ENCODE results near the gene EEF1A2. TPM values are rescaled to one million over a fixed set of nuclear protein-coding genes. Genes with fewer than 3 reads are reported as not detected.
"Not testable (repeated sequence)": the region's sequence is repeated elsewhere in the genome, so short reads cannot be mapped to it uniquely, and the experiment has no call there.

Gene EEF1A2
- total RNA-seq, 4 donors from 2014 or later = not detected

DNA sequence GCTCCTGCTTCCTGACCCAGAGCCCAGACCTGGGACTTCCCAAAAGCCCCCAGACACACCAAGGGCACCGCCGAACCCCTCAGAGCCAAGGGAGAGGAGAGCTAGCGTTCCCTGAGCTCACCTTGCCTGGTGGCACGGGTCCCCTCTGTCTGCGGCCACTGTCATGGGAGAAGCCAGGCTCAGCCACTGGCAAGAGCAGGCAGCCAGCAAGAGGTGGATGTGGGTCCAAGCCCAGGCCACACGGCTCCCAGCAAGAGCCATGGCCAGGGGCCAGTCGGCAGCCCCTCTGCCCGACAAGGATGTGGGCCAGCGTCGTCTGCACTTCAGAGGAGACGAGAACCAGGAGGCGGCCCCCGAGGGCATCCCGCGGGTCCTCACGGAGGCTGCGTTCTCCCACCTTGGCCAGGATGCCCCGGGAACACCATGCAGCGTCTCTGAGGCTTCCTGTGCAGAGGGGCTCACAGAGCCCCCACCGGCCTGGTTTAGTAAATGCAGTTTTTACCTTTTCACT lies 19.5 kb upstream of the EEF1A2 start:
- WGBS, 2 donors = 77 to 79% methylated on average over 16 to 19 of the region's 20 CpGs
- no peak overlapping the region for H3K4me3 ChIP-seq
- peaks cover 0 to 4% of the 10 kb centered on the region in 2 donors for H3K27me3 ChIP-seq
- peaks cover 0 to 6% (median 0%) of the 10 kb centered on the region in 4 donors for H3K9me3 ChIP-seq
- H3K4me1 ChIP-seq = peaks cover 0 to 34% (median 16%) of the 10 kb centered on the region in 4 donors
- TF ChIP-seq, protein P1, sequence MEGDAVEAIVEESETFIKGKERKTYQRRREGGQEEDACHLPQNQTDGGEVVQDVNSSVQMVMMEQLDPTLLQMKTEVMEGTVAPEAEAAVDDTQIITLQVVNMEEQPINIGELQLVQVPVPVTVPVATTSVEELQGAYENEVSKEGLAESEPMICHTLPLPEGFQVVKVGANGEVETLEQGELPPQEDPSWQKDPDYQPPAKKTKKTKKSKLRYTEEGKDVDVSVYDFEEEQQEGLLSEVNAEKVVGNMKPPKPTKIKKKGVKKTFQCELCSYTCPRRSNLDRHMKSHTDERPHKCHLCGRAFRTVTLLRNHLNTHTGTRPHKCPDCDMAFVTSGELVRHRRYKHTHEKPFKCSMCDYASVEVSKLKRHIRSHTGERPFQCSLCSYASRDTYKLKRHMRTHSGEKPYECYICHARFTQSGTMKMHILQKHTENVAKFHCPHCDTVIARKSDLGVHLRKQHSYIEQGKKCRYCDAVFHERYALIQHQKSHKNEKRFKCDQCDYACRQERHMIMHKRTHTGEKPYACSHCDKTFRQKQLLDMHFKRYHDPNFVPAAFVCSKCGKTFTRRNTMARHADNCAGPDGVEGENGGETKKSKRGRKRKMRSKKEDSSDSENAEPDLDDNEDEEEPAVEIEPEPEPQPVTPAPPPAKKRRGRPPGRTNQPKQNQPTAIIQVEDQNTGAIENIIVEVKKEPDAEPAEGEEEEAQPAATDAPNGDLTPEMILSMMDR (IDR thresholded peaks at IDR 0.05) = no peak
- TF ChIP-seq EP300 (IDR thresholded peaks at IDR 0.05) (no peak), POLR2A (IDR thresholded peaks at IDR 0.05) (no peak)
- peaks cover 0 to 25% (median 0%) of the 10 kb centered on the region in 3 donors for H3K36me3 ChIP-seq
- no peak overlapping the region for H3K27ac ChIP-seq
- DNase-seq (ENCODE audit: low spot score in 2 of 2) = no peak

DNA sequence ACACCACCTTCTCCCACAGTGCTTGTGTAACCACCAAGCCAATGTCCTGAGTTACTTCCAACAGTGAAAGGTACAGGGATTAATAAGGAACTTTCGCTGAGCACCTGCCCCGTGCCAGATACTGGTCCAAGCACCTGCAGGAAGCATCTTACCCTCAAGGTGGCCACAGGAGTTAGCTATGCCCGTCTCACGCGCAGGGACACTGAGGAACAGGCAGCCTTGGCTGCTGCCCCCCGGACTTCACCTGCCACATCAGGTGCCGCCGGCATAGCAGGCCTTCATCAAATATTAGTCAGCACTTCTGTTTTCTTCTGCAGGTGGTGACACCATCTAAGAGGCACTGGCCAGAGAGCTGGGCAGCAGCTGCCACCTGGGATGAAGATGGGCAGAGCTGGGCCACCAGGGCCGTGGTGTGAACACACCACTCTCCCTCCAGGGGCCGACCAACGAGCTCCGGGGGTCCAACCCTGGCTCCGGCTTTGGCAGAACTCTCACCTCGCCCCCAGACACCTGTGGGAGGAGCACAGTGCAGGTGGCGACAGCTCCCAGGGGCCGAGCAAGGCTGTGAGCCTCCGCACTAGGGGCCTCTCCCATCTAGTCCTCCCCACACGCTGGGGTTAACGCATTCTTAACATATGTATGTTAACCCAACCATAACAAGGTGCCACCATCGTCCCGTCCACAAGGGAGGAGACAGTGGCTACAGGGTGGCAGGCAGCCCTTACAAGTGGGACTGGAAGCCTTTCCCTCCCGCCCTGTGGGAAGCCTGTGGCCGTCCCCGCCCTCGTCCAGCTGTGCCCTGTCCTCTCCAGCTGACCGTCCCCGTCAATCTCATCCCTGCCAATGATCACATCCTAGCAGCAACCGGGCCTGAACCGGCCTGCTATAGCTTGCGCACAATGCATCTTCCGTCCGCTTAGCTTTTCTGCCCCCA lies 18.8 kb upstream of the EEF1A2 start:
- Histone ChIP-seq H3K27me3 (peaks cover 0 to 10% of the 10 kb centered on the region in 2 donors), H3K4me1 (peaks cover 0 to 29% (median 14%) of the 10 kb centered on the region in 4 donors), H3K9me3 (no peaks in the 10 kb centered on the region), H3K27ac (no peak overlapping the region), H3K36me3 (peaks cover 0 to 17% (median 0%) of the 10 kb centered on the region in 3 donors), H3K4me3 (no peak overlapping the region)
- WGBS, 2 donors = 90 to 93% methylated on average over 27 to 31 of the region's 32 CpGs
- no peak for TF ChIP-seq POLR2A (IDR thresholded peaks at IDR 0.05)
- TF ChIP-seq, protein P1 (IDR thresholded peaks at IDR 0.05) = no peak
- no peak for TF ChIP-seq EP300 (IDR thresholded peaks at IDR 0.05)
- DNase-seq (ENCODE audit: low spot score in 2 of 2) = no peak

DNA sequence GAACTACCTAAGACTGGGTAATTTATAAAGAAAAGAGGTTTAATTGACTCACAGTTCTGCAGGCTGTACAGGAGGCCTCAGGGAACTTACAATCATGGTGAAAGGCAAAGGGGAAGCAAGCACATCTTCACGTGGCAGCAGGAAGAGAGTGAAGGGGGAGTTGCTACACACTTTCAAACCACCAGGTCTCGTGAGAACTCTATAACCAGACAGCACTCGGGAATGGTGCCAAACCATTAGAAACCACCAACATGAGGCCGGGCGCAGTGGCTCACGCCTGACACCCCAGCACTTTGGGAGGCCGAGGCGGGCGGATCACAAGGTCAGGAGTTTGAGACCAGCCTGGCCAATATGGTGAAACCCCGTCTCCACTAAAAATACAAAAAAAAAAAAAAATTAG lies 15.6 kb upstream of the EEF1A2 start:
- DNase-seq (ENCODE audit: low spot score in 2 of 2); H3K9me3 ChIP-seq; H3K4me3 ChIP-seq; H3K4me1 ChIP-seq; H3K36me3 ChIP-seq; H3K27ac ChIP-seq: not testable (repeated sequence)
- 72 to 73% methylated on average over 10 of the region's 10 CpGs for WGBS, 2 donors
- peaks cover 0 to 26% of the 10 kb centered on the region in 2 donors for H3K27me3 ChIP-seq

DNA sequence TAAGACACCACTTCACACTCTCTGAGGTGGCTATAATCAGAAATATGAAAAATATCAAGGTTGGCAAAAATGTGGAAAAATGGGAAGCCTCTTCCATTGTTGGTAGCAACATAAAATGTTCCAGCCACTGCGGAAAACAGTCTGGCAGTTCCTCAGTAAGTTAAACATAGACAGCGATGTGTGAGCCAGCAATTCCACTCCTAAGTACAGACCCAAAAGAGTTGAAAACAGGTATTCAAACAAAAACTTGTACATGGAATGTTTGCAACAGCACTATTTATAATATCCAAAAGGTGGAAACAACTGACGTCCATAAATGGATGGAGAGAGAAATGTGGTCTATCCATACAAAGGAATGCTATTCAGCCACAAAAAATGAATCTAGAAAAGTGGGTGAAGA lies 14.3 kb upstream of the EEF1A2 start:
- 78 to 83% methylated on average over 3 of the region's 3 CpGs for WGBS, 2 donors
- peaks cover 0 to 5% (median 0%) of the 10 kb centered on the region in 3 donors for H3K36me3 ChIP-seq
- DNase-seq (ENCODE audit: low spot score in 2 of 2) = no peak
- H3K27me3 ChIP-seq = peaks cover 0 to 32% of the 10 kb centered on the region in 2 donors
- H3K27ac ChIP-seq = no peak overlapping the region
- H3K4me3 ChIP-seq = no peak overlapping the region
- no peaks in the 10 kb centered on the region for H3K4me1 ChIP-seq
- H3K9me3 ChIP-seq = peaks cover 0 to 2% (median 0%) of the 10 kb centered on the region in 4 donors
- TF ChIP-seq POLR2A (IDR thresholded peaks at IDR 0.05) (no peak), EP300 (IDR thresholded peaks at IDR 0.05) (no peak)
- TF ChIP-seq, protein P1 (IDR thresholded peaks at IDR 0.05) = no peak

DNA sequence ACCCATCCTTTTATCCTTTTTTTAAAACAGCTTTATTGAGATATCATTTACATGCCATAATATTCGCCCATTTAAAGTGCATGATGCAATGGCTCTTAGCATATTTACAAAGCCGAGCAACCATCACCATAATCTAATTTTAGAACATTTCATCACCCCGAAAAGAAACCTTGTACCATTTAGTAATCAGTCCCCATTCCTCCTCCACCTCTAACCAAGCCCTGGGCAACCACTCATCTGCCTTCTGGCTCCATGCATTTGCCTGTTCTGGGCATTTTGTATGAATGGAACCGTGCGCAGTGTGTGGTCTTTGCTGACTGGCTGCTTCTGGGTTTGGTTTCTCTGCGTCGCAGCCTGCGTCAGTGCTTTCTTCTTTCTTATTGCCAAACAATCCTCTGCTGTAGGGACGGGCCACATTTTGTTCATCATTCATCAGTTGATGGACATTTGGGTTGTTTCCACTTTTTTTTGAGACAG lies 10.2 kb upstream of the EEF1A2 start:
- Histone ChIP-seq H3K4me3 (no peak overlapping the region), H3K9me3 (peaks cover 0 to 37% (median 0%) of the 10 kb centered on the region in 4 donors), H3K27ac (no peak overlapping the region), H3K27me3 (peaks cover 0 to 31% of the 10 kb centered on the region in 2 donors), H3K4me1 (no peaks in the 10 kb centered on the region), H3K36me3 (no peaks in the 10 kb centered on the region)
- DNase-seq (ENCODE audit: low spot score in 2 of 2) = no peak
- WGBS, 2 donors = 81 to 82% methylated on average over 9 of the region's 9 CpGs
- TF ChIP-seq, protein P1 (IDR thresholded peaks at IDR 0.05) = no peak
- TF ChIP-seq POLR2A (IDR thresholded peaks at IDR 0.05) (no peak), EP300 (IDR thresholded peaks at IDR 0.05) (no peak)

Measured in tibial nerve (tissue), 4 donors.